ENCODE data around the gene SIRT2. TPM values are rescaled to one million over a fixed set of nuclear protein-coding genes. Genes with fewer than 3 reads are reported as not detected.
A peak's percentile ranks its signal among the peaks of the same experiment; 100 is the strongest.
"Not testable (repeated sequence)": the region's sequence is repeated elsewhere in the genome, so short reads cannot be mapped to it uniquely, and the experiment has no call there.

Gene SIRT2
- polyA plus RNA-seq, 4 donors = 37.9 to 53.1 (median 43.9) TPM

GRCh38 chr19:38870612-38871011, 28.8 kb downstream of the SIRT2 start:
- DNase-seq (ENCODE audit: low read depth in 4 of 4, low spot score in 2 of 4) = no peak

GRCh38 chr19:38869836-38870607, 29.4 kb downstream of the SIRT2 start:
- no peak for DNase-seq (ENCODE audit: low read depth in 4 of 4, low spot score in 2 of 4)

GRCh38 chr19:38869160-38869835, 30.1 kb downstream of the SIRT2 start:
- DNase-seq (ENCODE audit: low read depth in 4 of 4, low spot score in 2 of 4) = no peak

- DNase-seq (ENCODE audit: low read depth in 4 of 4, low spot score in 2 of 4) = no peak
Measured at GRCh38 chr19:38868551-38868950, 30.9 kb downstream of the SIRT2 start.

- no peak for DNase-seq (ENCODE audit: low read depth in 4 of 4, low spot score in 2 of 4)
Measured at GRCh38 chr19:38867171-38867780, 32.1 kb downstream of the SIRT2 start.

- DNase-seq (ENCODE audit: low read depth in 4 of 4, low spot score in 2 of 4) = no peak
Measured at GRCh38 chr19:38862321-38863059, 36.9 kb downstream of the SIRT2 start.

GRCh38 chr19:38861368-38861767, 38.0 kb downstream of the SIRT2 start:
- no peak for DNase-seq (ENCODE audit: low read depth in 4 of 4, low spot score in 2 of 4)

- not testable (repeated sequence) for DNase-seq (ENCODE audit: low read depth in 4 of 4, low spot score in 2 of 4)
Measured at GRCh38 chr19:38859631-38860204, 39.7 kb downstream of the SIRT2 start.

GRCh38 chr19:38856813-38857212, 42.6 kb downstream of the SIRT2 start:
- no peak for DNase-seq (ENCODE audit: low read depth in 4 of 4, low spot score in 2 of 4)

- DNase-seq (ENCODE audit: low read depth in 4 of 4, low spot score in 2 of 4) = not testable (repeated sequence)
Measured at GRCh38 chr19:38855751-38856150, 43.7 kb downstream of the SIRT2 start.

- DNase-seq (ENCODE audit: low read depth in 4 of 4, low spot score in 2 of 4) = not testable (repeated sequence)
Measured at GRCh38 chr19:38854961-38855360, 44.5 kb downstream of the SIRT2 start.

- DNase-seq (ENCODE audit: low read depth in 4 of 4, low spot score in 2 of 4) = no peak
Measured at GRCh38 chr19:38853214-38853613, 46.2 kb downstream of the SIRT2 start.

- DNase-seq (ENCODE audit: low read depth in 4 of 4, low spot score in 2 of 4) = no peak
Measured at GRCh38 chr19:38852231-38853044, 47.0 kb downstream of the SIRT2 start.

- DNase-seq (ENCODE audit: low read depth in 4 of 4, low spot score in 2 of 4) = peak in 3 of 4 donors; percentile 75 to 89 (median 81)
Measured at GRCh38 chr19:38851622-38852230, 47.7 kb downstream of the SIRT2 start.

- DNase-seq (ENCODE audit: low read depth in 4 of 4, low spot score in 2 of 4) = no peak
Measured at GRCh38 chr19:38850976-38851621, 48.3 kb downstream of the SIRT2 start.

GRCh38 chr19:38850436-38850975, 48.9 kb downstream of the SIRT2 start:
- peak in 1 of 4 donors; percentile 100 for DNase-seq (ENCODE audit: low read depth in 4 of 4, low spot score in 2 of 4)

GRCh38 chr19:38849860-38850435, 49.5 kb downstream of the SIRT2 start, which contains the start of gene HNRNPL:
HNRNPL (minus strand) TSS chr19:38849986; CDS start chr19:38849966, 20 bp downstream.
- peak in 3 of 4 donors; percentile 100 for DNase-seq (ENCODE audit: low read depth in 4 of 4, low spot score in 2 of 4)

Data from left renal cortex interstitium (tissue), 4 donors.